IMR-90 (cell line): Measurements from ENCODE around the gene DTHD1. TPM values are rescaled to one million over a fixed set of nuclear protein-coding genes. Genes with fewer than 3 reads are reported as not detected.

Experiments used
- ATAC-seq: fragments of 200-7000 bp; cut with Tn5 transposase; 2 replicates; pipeline ENCODE4 v1.9.1; 2020; ENCODE audit warnings: low read depth, mild to moderate bottlenecking, moderate library complexity
- BruUV-seq: library from RNA; stranded (reverse); fragments of 400-500 nt; replicated peaks from 2 replicates; lab custom pipeline; 2021; lab: Mats Ljungman, UMichigan
- CTCF ChIA-PET: fragments of 300-600 bp; formaldehyde crosslinking; extraction: SDS; loops from one replicate; lab custom pipeline; 2021; ENCODE audit warnings: antibody characterized with exemption; lab: Yijun Ruan, JAX
- POLR2A ChIA-PET: fragments of 300-600 bp; sonication (Branson Sonifier 250); formaldehyde crosslinking; loops from one replicate; lab custom pipeline; 2022; ENCODE audit warnings: antibody characterized with exemption; ENCODE audit not compliant: unreplicated experiment; lab: Charles Lee
- DNase-seq: peaks from one replicate; pipeline ENCODE4 v3.0.0; 2013
- H2AFZ ChIP-seq: replicated peaks from 2 replicates; pipeline ENCODE3; 2013; ENCODE audit warnings: low read length, mild to moderate bottlenecking; ENCODE audit not compliant: poor library complexity
- H2AK5ac ChIP-seq: 2 replicates; pipeline ENCODE4 v1.6.1; 2013; ENCODE audit warnings: low read depth, low read length, inconsistent platforms
- H2AK9ac ChIP-seq: replicated peaks from 2 replicates; pipeline ENCODE3; 2013; ENCODE audit warnings: mild to moderate bottlenecking, low read depth, low read length, moderate library complexity; ENCODE audit not compliant: poor library complexity
- H2BK120ac ChIP-seq: 2 replicates; pipeline ENCODE4 v1.6.1; 2013; ENCODE audit warnings: low read depth, low read length, inconsistent platforms
- H2BK15ac ChIP-seq: 3 replicates; pipeline ENCODE4 v1.6.1; 2013; ENCODE audit warnings: low read depth, low read length, inconsistent platforms
- H2BK20ac ChIP-seq: 2 replicates; pipeline ENCODE4 v1.6.1; 2013; ENCODE audit warnings: low read depth, mild to moderate bottlenecking, inconsistent platforms, low read length, moderate library complexity
- H2BK5ac ChIP-seq: 2 replicates; pipeline ENCODE4 v1.6.1; 2013; ENCODE audit warnings: mild to moderate bottlenecking, low read depth, low read length, inconsistent platforms; ENCODE audit not compliant: poor library complexity, severe bottlenecking
- H3K14ac ChIP-seq: replicated peaks from 2 replicates; pipeline ENCODE4 v1.6.1; 2013; ENCODE audit warnings: low read depth, low read length, inconsistent platforms
- H3K18ac ChIP-seq: 2 replicates; pipeline ENCODE4 v1.6.1; 2013; ENCODE audit warnings: low read depth, low read length, control low read depth
- H3K23ac ChIP-seq: 2 replicates; pipeline ENCODE4 v1.6.1; 2013; ENCODE audit warnings: low read depth, low read length, inconsistent platforms
- H3K27ac ChIP-seq: 2 replicates; pipeline ENCODE4 v1.5.1; 2013; ENCODE audit warnings: mild to moderate bottlenecking, control low read depth, low read length; ENCODE audit not compliant: insufficient read depth
- H3K27me3 ChIP-seq: 2 replicates; pipeline ENCODE4 v1.6.1; 2013; ENCODE audit warnings: low read length; ENCODE audit not compliant: control insufficient read depth, insufficient read depth
- H3K36me3 ChIP-seq: 2 replicates; pipeline ENCODE4 v1.6.1; 2013; ENCODE audit warnings: low read length, mixed read lengths; ENCODE audit not compliant: control insufficient read depth, insufficient read depth
- H3K4ac ChIP-seq: 2 replicates; pipeline ENCODE4 v1.6.1; 2013; ENCODE audit warnings: low read depth, low read length, inconsistent platforms
- H3K4me1 ChIP-seq: 2 replicates; pipeline ENCODE4 v1.6.1; 2013; ENCODE audit warnings: low read length, mixed read lengths; ENCODE audit not compliant: control insufficient read depth, insufficient read depth
- H3K4me2 ChIP-seq: 2 replicates; pipeline ENCODE4 v1.6.1; 2013; ENCODE audit warnings: low read depth, mild to moderate bottlenecking, control low read depth, low read length, moderate library complexity
- H3K4me3 ChIP-seq: 2 replicates; pipeline ENCODE4 v1.5.1; 2013; ENCODE audit warnings: low read depth, mild to moderate bottlenecking, control low read depth, low read length, moderate library complexity; ENCODE audit not compliant: insufficient read depth
- H3K56ac ChIP-seq: 2 replicates; pipeline ENCODE4 v1.6.1; 2013; ENCODE audit warnings: low read length, inconsistent platforms; ENCODE audit not compliant: insufficient read depth; ENCODE audit errors: extremely low read depth
- H3K79me1 ChIP-seq, 2 experiments: 2 replicates each; pipeline ENCODE4 v1.6.1; 2013; ENCODE audit warnings: low read length in 2 of 2, inconsistent platforms in 1 of 2, low read depth in 1 of 2
- H3K9ac ChIP-seq: 2 replicates; pipeline ENCODE4 v1.6.1; 2013; ENCODE audit warnings: low read depth, low read length, control low read depth
- H3K9me1 ChIP-seq: 2 replicates; pipeline ENCODE4 v1.6.1; 2013; ENCODE audit warnings: low read length, inconsistent platforms; ENCODE audit not compliant: insufficient read depth
- H3K9me3 ChIP-seq: 2 replicates; pipeline ENCODE4 v1.6.1; 2013; ENCODE audit warnings: low read length; ENCODE audit not compliant: control insufficient read depth, insufficient read depth
- H4K20me1 ChIP-seq: 2 replicates; pipeline ENCODE4 v1.6.1; 2013; ENCODE audit warnings: low read length, inconsistent platforms; ENCODE audit not compliant: insufficient read depth
- H4K5ac ChIP-seq: 2 replicates; pipeline ENCODE4 v1.6.1; 2013; ENCODE audit warnings: mild to moderate bottlenecking, low read depth, low read length, control low read depth
- H4K8ac ChIP-seq, 2 experiments: 2 replicates each; pipeline ENCODE4 v1.6.1; 2013; ENCODE audit warnings: low read depth in 2 of 2, low read length in 2 of 2, control low read depth in 1 of 2, inconsistent platforms in 1 of 2
- H4K91ac ChIP-seq: 2 replicates; pipeline ENCODE4 v1.6.1; 2013; ENCODE audit warnings: low read depth, low read length, inconsistent platforms; ENCODE audit not compliant: insufficient read depth
- CEBPB ChIP-seq: IDR thresholded peaks from 2 replicates; pipeline ENCODE4 v1.6.1; 2012; ENCODE audit warnings: low read depth, low read length, improper control_type of control experiment
- CHD1 ChIP-seq: IDR thresholded peaks from 2 replicates; pipeline ENCODE4 v1.6.1; 2012; ENCODE audit warnings: low read depth, low read length, improper control_type of control experiment
- FOS ChIP-seq: fragments of 150-350 bp; IDR thresholded peaks from 2 replicates; pipeline ENCODE4 v1.6.1; 2016; ENCODE audit warnings: low read depth, low read length
- MAZ ChIP-seq: IDR thresholded peaks from 2 replicates; pipeline ENCODE4 v1.6.1; 2012; ENCODE audit warnings: low read depth, mild to moderate bottlenecking, low read length, improper control_type of control experiment, moderate library complexity, borderline replicate concordance
- MXI1 ChIP-seq: IDR thresholded peaks from 2 replicates; pipeline ENCODE4 v1.6.1; 2012; ENCODE audit warnings: low read depth, mild to moderate bottlenecking, low read length, moderate library complexity, borderline replicate concordance
- NFE2L2 ChIP-seq: fragments of 150-350 bp; IDR thresholded peaks from 2 replicates; pipeline ENCODE4 v1.6.1; 2016; ENCODE audit warnings: low read depth, mild to moderate bottlenecking, low read length
- POLR2A ChIP-seq: IDR thresholded peaks from 2 replicates; pipeline ENCODE4 v1.6.1; 2012; ENCODE audit warnings: mild to moderate bottlenecking, low read depth, low read length
- RAD21 ChIP-seq: IDR thresholded peaks from 2 replicates; pipeline ENCODE4 v1.6.1; 2012; ENCODE audit warnings: low read length, improper control_type of control experiment
- SMC3 ChIP-seq: fragments of 150-350 bp; IDR thresholded peaks from 2 replicates; pipeline ENCODE4 v1.6.1; 2016; ENCODE audit warnings: low read depth, mild to moderate bottlenecking, antibody characterized with exemption, low read length, moderate library complexity
- USF2 ChIP-seq: fragments of 150-350 bp; IDR thresholded peaks from 2 replicates; pipeline ENCODE4 v1.6.1; 2017; ENCODE audit warnings: mild to moderate bottlenecking, antibody characterized with exemption, low read length, low read depth
- dilution Hi-C: fragments of 300-500 bp; cut with HindIII; formaldehyde crosslinking; loops from one replicate; pipeline ENCODE4 v1.14.3; 2018; ENCODE audit warnings: low sequenced_read_pairs; ENCODE audit not compliant: unreplicated experiment
- in situ Hi-C: fragments of 300-500 bp; cut with MboI; formaldehyde crosslinking; loops from 3 replicates; pipeline ENCODE4 v1.14.3; 2019; ENCODE audit warnings: low sequenced_read_pairs, inconsistent platforms, mixed read lengths
- intact Hi-C: fragments of 100-400 bp; cut with micrococcal nuclease; formaldehyde crosslinking; loops from 2 replicates; pipeline ENCODE4 v1.10.0; 2022
- polyA plus RNA-seq, 3 experiments: library from polyadenylated mRNA; depleted of rRNA; stranded (reverse); fragments of >200 nt; gene quantifications; 2 replicates each; pipeline ENCODE4 v1.2.3, GENCODE V29; 2012; ENCODE audit warnings: low replicate concordance in 1 of 3
- total RNA-seq: library from RNA; depleted of rRNA; stranded (reverse); fragments of >200 nt; gene quantifications from 2 replicates; pipeline ENCODE4 v1.2.3, GENCODE V29; 2012

DTHD1 gene
- total and polyA plus RNA-seq, 2 of the 4 experiments (the other 2 are of a cell fraction): not detected

- Histone ChIP-seq H2AFZ (no peak overlapping the region), H2AK9ac (no peak overlapping the region), H3K56ac (no peak overlapping the region), H2AK5ac (no peak overlapping the region), H3K4me2 (no peak overlapping the region), H3K23ac (no peak overlapping the region), H3K27me3 (no peaks in the 10 kb centered on the region), H3K36me3 (no peaks in the 10 kb centered on the region), H4K20me1 (no peaks in the 10 kb centered on the region), H4K5ac (no peak overlapping the region), H3K79me1 (no peaks in the 10 kb centered on the region), H3K18ac (no peak overlapping the region), H2BK15ac (no peak overlapping the region), H4K91ac (no peak overlapping the region), H2BK20ac (no peak overlapping the region), H3K4me3 (no peak overlapping the region), H3K4ac (no peak overlapping the region), H3K27ac (no peak overlapping the region), H3K9me1 (no peaks in the 10 kb centered on the region), H4K8ac (no peak overlapping the region), H2BK5ac (no peak overlapping the region), H3K4me1 (no peaks in the 10 kb centered on the region), H3K9ac (no peak overlapping the region), H3K9me3 (peaks cover 6% of the 10 kb centered on the region; the same call in 1 of the 2 replicates), H3K14ac (no peak overlapping the region), H2BK120ac (no peak overlapping the region)
- intact Hi-C loops: no loop called here
- ChIA-PET CTCF (no interaction called here), POLR2A (no interaction called here)
- no peak for DNase-seq
- no peak for TF ChIP-seq POLR2A
- TF ChIP-seq MAZ: no peak
- no peak for TF ChIP-seq FOS
- TF ChIP-seq RAD21: no peak
- TF ChIP-seq CEBPB: no peak
- no peak for TF ChIP-seq NFE2L2
- no peak for TF ChIP-seq SMC3
- no peak for TF ChIP-seq MXI1
- TF ChIP-seq USF2: no peak
- TF ChIP-seq CHD1: no peak
- dilution Hi-C loops: no loop called here
- BruUV-seq: no TSS peak
- in situ Hi-C loops: no loop called here
- ATAC-seq: no peak
Observed at GRCh38 chr4:36313301-36313700, 31.9 kb downstream of the DTHD1 start.
